PFSK-1 (cell line): ENCODE measurements around the gene CDC42BPB.

Experiments used
- POLR2AphosphoS5 ChIP-seq: IDR thresholded peaks from 2 replicates; pipeline ENCODE4 v1.6.1; 2012; ENCODE audit warnings: low read depth, mild to moderate bottlenecking, control low read depth, low read length, moderate library complexity
- TF ChIP-seq, protein P1 (sequence below), 2 experiments: IDR thresholded peaks; 2 replicates each; pipeline versions ENCODE4 v1.6.1 to v1.8.0; 2011 to 2012; ENCODE audit warnings: low read depth in 2 of 2, low read length in 2 of 2, control low read depth in 1 of 2, inconsistent platforms in 1 of 2, mild to moderate bottlenecking in 1 of 2, moderate library complexity in 1 of 2; ENCODE audit not compliant: insufficient read depth in 1 of 2

DNA sequence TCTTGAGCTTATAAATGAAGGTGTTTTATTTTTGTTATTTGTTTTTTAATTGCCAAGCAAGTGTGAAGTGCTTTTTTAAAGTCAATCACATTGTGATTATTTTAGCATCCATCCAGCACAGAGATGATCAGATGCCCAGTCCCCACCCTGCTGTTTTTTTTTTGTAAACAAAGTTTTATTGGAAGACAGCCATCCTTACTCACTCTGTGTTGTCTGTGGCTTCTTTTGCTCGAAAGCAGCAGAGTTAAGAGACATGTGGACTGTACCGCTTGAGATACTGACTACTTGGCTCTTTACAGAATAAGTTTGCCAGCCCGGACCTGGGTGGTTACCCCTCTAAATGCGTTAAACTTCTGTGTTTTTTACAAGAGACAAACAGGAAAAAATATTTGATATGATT lies 165.8 kb downstream of the CDC42BPB start:
- TF ChIP-seq, protein P1, sequence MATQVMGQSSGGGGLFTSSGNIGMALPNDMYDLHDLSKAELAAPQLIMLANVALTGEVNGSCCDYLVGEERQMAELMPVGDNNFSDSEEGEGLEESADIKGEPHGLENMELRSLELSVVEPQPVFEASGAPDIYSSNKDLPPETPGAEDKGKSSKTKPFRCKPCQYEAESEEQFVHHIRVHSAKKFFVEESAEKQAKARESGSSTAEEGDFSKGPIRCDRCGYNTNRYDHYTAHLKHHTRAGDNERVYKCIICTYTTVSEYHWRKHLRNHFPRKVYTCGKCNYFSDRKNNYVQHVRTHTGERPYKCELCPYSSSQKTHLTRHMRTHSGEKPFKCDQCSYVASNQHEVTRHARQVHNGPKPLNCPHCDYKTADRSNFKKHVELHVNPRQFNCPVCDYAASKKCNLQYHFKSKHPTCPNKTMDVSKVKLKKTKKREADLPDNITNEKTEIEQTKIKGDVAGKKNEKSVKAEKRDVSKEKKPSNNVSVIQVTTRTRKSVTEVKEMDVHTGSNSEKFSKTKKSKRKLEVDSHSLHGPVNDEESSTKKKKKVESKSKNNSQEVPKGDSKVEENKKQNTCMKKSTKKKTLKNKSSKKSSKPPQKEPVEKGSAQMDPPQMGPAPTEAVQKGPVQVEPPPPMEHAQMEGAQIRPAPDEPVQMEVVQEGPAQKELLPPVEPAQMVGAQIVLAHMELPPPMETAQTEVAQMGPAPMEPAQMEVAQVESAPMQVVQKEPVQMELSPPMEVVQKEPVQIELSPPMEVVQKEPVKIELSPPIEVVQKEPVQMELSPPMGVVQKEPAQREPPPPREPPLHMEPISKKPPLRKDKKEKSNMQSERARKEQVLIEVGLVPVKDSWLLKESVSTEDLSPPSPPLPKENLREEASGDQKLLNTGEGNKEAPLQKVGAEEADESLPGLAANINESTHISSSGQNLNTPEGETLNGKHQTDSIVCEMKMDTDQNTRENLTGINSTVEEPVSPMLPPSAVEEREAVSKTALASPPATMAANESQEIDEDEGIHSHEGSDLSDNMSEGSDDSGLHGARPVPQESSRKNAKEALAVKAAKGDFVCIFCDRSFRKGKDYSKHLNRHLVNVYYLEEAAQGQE (IDR thresholded peaks at IDR 0.05; ENCODE audit: insufficient read depth in 1 of 2, low read depth in 2 of 2, low read length in 2 of 2) = no peak
- no peak for TF ChIP-seq POLR2AphosphoS5
